ENCODE data around the gene LIMK2. TPM values are rescaled to one million over a fixed set of nuclear protein-coding genes. Genes with fewer than 3 reads are reported as not detected.
A peak's percentile ranks its signal among the peaks of the same experiment; 100 is the strongest.
"Not testable (repeated sequence)": the region's sequence is repeated elsewhere in the genome, so short reads cannot be mapped to it uniquely, and the experiment has no call there.

LIMK2 gene
- total RNA-seq, 1 donor from 2014 or later, result 16.7 TPM

- peak; percentile 92 for DNase-seq
These were observed 78.7 kb downstream of the LIMK2 start for GRCh38 chr22:31290494-31291471.

GRCh38 chr22:31291481-31292235, 79.6 kb downstream of the LIMK2 start:
- peak; percentile 58 for DNase-seq

GRCh38 chr22:31292236-31292989, 80.3 kb downstream of the LIMK2 start, which contains the start of gene PIK3IP1:
Gene PIK3IP1 (minus strand): TSS chr22:31292488. CDS start chr22:31292344, 144 bp downstream.
- peak; percentile 91 for DNase-seq

GRCh38 chr22:31295360-31295759, 83.3 kb downstream of the LIMK2 start:
- no peak for DNase-seq

- DNase-seq, result no peak
These were observed 83.9 kb downstream of the LIMK2 start for GRCh38 chr22:31295831-31296657.

- no peak for DNase-seq
These were observed 88.8 kb downstream of the LIMK2 start for GRCh38 chr22:31300896-31301295.

- no peak for DNase-seq
These were observed 89.9 kb downstream of the LIMK2 start for GRCh38 chr22:31302006-31302405.

GRCh38 chr22:31302537-31302936, 90.4 kb downstream of the LIMK2 start:
- DNase-seq, result no peak

- no peak for DNase-seq
These were observed 93.1 kb downstream of the LIMK2 start for GRCh38 chr22:31305194-31305593.

GRCh38 chr22:31308181-31308580, 96.1 kb downstream of the LIMK2 start:
- no peak for DNase-seq

GRCh38 chr22:31313366-31314147, 101.5 kb downstream of the LIMK2 start:
- DNase-seq, result peak; percentile 35

- not testable (repeated sequence) for DNase-seq
These were observed 102.1 kb downstream of the LIMK2 start for GRCh38 chr22:31314220-31314619.

GRCh38 chr22:31321421-31321820, 109.3 kb downstream of the LIMK2 start:
- no peak for DNase-seq

GRCh38 chr22:31323578-31324550, 111.8 kb downstream of the LIMK2 start:
- DNase-seq, result no peak

- DNase-seq, result no peak
These were observed 114.8 kb downstream of the LIMK2 start for GRCh38 chr22:31326877-31327276.

GRCh38 chr22:31327806-31328543, 115.9 kb downstream of the LIMK2 start:
- DNase-seq, result no peak

- DNase-seq, result no peak
These were observed 116.5 kb downstream of the LIMK2 start for GRCh38 chr22:31328544-31328960.

- no peak for DNase-seq
These were observed 116.9 kb downstream of the LIMK2 start for GRCh38 chr22:31329029-31329428.

Measured in occipital lobe (tissue), 2 donors.